RWPE2 (cell line): Measurements from ENCODE around the gene FARSB.
"Not testable (repeated sequence)": the region's sequence is repeated elsewhere in the genome, so short reads cannot be mapped to it uniquely, and the experiment has no call there.

ENCODE experiments used
- ATAC-seq: fragments of 200-7000 bp; cut with Tn5 transposase; 3 replicates; pipeline ENCODE4 v1.9.1; 2021; ENCODE audit warnings: low read depth
- DNase-seq: peaks from one replicate; pipeline ENCODE4 v3.0.0-alpha.2; 2020; ENCODE audit warnings: low spot score
- H3K27ac ChIP-seq: fragments of 450-650 bp; 2 replicates; pipeline ENCODE4 v1.5.1; 2017; ENCODE audit warnings: mild to moderate bottlenecking; ENCODE audit not compliant: poor library complexity, severe bottlenecking
- H3K27me3 ChIP-seq: fragments of 250-450 bp; sonication (Bioruptor Pico); 2 replicates; pipeline ENCODE4 v1.5.1; 2021; ENCODE audit warnings: mild to moderate bottlenecking, moderate library complexity; ENCODE audit not compliant: insufficient read depth, poor library complexity, severe bottlenecking
- H3K36me3 ChIP-seq: fragments of 250-450 bp; sonication (Bioruptor Pico); 2 replicates; pipeline ENCODE4 v1.5.1; 2020; ENCODE audit warnings: low read depth, mild to moderate bottlenecking, moderate library complexity
- H3K4me1 ChIP-seq: fragments of 250-450 bp; sonication (Bioruptor Pico); 2 replicates; pipeline ENCODE4 v1.5.1; 2021; ENCODE audit warnings: mild to moderate bottlenecking, moderate library complexity; ENCODE audit not compliant: insufficient read depth, poor library complexity, severe bottlenecking
- H3K4me3 ChIP-seq: fragments of 250-450 bp; sonication (Bioruptor Pico); 2 replicates; pipeline ENCODE4 v1.5.1; 2021; ENCODE audit warnings: mild to moderate bottlenecking, moderate library complexity; ENCODE audit not compliant: severe bottlenecking
- H3K9me3 ChIP-seq: fragments of 250-450 bp; sonication (Bioruptor Pico); 2 replicates; pipeline ENCODE4 v1.5.1; 2021; ENCODE audit warnings: mild to moderate bottlenecking, moderate library complexity; ENCODE audit not compliant: severe bottlenecking
- TF ChIP-seq, protein P1 (sequence below): fragments of 450-650 bp; IDR thresholded peaks from one replicate; pipeline ENCODE4 v1.5.1; 2017; ENCODE audit warnings: mild to moderate bottlenecking, moderate library complexity; ENCODE audit not compliant: poor library complexity, severe bottlenecking

The FARSB gene

DNA sequence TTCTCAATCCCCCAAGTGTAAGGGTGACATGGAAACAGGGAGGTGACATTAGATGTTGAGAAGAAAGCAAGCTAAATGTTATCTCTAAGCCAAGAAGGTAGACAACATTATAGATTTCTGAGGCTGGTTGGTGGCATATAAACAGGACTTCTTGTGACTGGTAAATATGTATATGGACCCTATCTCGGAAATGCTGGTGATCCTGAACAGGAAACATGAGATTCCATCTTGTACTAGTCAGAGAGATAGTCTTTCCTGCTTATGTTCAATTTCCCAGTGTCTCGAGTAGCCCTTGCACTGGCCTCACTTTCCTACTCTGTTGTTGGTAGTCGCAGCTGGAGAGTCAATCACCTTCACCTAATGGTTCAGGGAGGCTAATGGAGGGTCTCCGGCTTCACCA is 42.4 kb upstream of the FARSB start:
- Histone ChIP-seq H3K9me3 (no peaks in the 10 kb centered on the region), H3K4me3 (no peak overlapping the region), H3K27me3 (no peaks in the 10 kb centered on the region), H3K36me3 (no peaks in the 10 kb centered on the region), H3K27ac (no peak overlapping the region), H3K4me1 (no peaks in the 10 kb centered on the region)
- DNase-seq = no peak
- TF ChIP-seq, protein P1, sequence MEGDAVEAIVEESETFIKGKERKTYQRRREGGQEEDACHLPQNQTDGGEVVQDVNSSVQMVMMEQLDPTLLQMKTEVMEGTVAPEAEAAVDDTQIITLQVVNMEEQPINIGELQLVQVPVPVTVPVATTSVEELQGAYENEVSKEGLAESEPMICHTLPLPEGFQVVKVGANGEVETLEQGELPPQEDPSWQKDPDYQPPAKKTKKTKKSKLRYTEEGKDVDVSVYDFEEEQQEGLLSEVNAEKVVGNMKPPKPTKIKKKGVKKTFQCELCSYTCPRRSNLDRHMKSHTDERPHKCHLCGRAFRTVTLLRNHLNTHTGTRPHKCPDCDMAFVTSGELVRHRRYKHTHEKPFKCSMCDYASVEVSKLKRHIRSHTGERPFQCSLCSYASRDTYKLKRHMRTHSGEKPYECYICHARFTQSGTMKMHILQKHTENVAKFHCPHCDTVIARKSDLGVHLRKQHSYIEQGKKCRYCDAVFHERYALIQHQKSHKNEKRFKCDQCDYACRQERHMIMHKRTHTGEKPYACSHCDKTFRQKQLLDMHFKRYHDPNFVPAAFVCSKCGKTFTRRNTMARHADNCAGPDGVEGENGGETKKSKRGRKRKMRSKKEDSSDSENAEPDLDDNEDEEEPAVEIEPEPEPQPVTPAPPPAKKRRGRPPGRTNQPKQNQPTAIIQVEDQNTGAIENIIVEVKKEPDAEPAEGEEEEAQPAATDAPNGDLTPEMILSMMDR = no peak
- no peak for ATAC-seq

DNA sequence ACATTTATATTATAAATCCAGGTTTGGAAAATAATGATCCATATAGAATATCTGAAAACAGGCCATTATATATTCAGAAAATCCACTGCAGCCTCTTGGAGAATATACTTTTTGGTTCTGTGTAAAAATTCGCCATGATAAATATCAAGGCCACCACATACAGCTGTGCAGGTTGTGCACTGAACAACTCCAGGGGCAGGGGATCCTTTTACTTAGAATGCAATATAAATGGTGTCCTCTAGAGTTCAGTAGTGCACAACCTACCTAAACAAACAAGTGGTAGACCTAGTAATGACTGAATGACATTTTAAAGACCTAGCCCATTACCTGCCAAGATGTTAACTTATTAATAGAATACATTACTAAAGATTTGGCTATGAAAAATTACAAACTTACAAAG is 37.9 kb upstream of the FARSB start:
- TF ChIP-seq, protein P1 = peak; percentile 65
- ATAC-seq (peak; percentile 65), DNase-seq (no peak)
- no peaks in the 10 kb centered on the region for H3K27me3 ChIP-seq
- no peaks in the 10 kb centered on the region for H3K4me1 ChIP-seq
- no peak overlapping the region for H3K27ac ChIP-seq
- H3K9me3 ChIP-seq = no peaks in the 10 kb centered on the region
- H3K4me3 ChIP-seq = no peak overlapping the region
- H3K36me3 ChIP-seq = no peaks in the 10 kb centered on the region

DNA sequence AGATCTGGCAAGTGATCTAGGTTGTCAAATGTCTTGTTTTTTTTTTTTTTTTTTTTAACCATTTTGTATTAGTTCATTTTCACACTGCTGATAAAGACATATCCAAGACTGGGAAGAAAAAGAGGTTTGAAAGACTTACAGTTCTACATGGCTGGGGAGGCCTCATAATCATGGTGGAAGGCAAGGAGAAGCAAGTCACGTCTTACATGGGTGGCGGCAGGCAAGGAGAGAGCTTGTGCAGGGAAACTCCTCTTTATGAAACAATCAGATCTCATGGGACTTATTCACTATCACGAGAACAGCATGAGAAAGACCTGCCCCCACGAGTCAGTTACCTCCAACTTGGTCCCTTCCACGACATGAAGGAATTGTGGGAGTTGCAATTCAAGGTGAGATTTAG is 37.5 kb upstream of the FARSB start:
- not testable (repeated sequence) for H3K4me3 ChIP-seq, DNase-seq, H3K27me3 ChIP-seq, H3K9me3 ChIP-seq, H3K36me3 ChIP-seq, ATAC-seq, H3K27ac ChIP-seq, H3K4me1 ChIP-seq

DNA sequence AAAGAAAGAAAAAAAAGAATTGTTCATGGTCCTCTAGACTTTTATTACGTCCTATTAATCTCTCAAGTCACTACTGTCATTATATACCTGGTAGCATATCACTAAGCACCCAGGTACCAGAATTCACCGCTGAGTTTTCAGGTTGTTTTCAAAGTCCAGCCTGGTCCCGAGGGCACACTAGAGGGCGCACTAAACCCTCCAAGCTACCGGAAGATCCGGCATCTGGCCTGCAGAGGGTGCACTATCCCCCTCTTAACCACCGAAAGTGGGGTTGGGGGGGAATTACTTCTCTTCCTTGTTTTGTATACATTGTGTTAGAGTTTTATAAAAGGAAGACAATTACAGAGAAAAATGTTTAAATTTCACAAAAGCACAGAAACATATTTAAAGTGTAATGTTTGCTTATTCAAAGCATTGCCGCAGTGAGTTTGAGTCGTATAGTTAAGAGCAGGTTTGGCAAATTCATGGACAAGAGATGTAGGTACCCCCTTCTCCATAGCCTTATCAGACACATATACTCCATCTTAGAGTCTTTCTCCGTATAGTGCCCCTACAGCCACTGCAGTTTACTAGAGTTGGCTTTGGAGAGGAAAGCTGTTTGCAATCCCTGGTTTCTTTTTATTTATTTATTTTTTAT is 34.8 kb upstream of the FARSB start:
- H3K4me1 ChIP-seq = no peaks in the 10 kb centered on the region
- H3K27me3 ChIP-seq = no peaks in the 10 kb centered on the region
- TF ChIP-seq, protein P1 = peak; percentile 98
- no peak overlapping the region for H3K4me3 ChIP-seq
- no peaks in the 10 kb centered on the region for H3K36me3 ChIP-seq
- no peak overlapping the region for H3K27ac ChIP-seq
- H3K9me3 ChIP-seq = no peaks in the 10 kb centered on the region
- no peak for DNase-seq
- ATAC-seq = peak; percentile 87

DNA sequence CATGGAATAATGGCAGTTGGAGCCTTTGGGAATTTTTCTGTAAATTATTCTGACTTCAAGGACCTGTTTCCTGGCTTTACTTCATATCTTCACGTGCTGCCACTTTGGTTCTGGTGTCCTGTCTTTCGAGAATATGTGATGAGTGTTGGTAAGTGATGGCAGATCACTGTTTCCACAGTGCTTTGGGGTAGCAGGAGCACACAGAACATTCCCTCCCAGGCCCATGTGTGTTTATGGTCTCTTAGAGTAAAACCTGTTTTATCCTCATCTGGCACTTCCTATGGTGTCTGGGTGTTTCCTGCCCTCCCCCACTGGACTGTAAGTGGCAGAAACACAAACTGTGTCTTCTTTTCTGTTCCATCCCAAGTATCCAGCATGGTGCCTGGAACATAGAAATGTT is 33.4 kb upstream of the FARSB start:
- no peaks in the 10 kb centered on the region for H3K27me3 ChIP-seq
- H3K4me3 ChIP-seq = no peak overlapping the region
- ATAC-seq (no peak), DNase-seq (no peak)
- H3K4me1 ChIP-seq = no peaks in the 10 kb centered on the region
- TF ChIP-seq, protein P1 = no peak
- H3K9me3 ChIP-seq = no peaks in the 10 kb centered on the region
- H3K36me3 ChIP-seq = no peaks in the 10 kb centered on the region
- no peak overlapping the region for H3K27ac ChIP-seq
